Endothelial cell of umbilical vein (primary cell): ENCODE results near the gene BSND. TPM values are rescaled to one million over a fixed set of nuclear protein-coding genes. Genes with fewer than 3 reads are reported as not detected.

ENCODE experiments used
- BruUV-seq: library from RNA; stranded (reverse); fragments of 400-500 nt; replicated peaks from 2 replicates; lab custom pipeline; 2021; lab: Mats Ljungman, UMichigan
- CTCF ChIA-PET: fragments of 300-600, 350-600 bp; sonication (Branson Sonifier 250); formaldehyde crosslinking; loops from one replicate; lab custom pipeline; 2021; ENCODE audit warnings: antibody characterized with exemption, inconsistent platforms; lab: Charles Lee
- POLR2A ChIA-PET: fragments of 300-600, 350-600 bp; sonication (Branson Sonifier 250); formaldehyde crosslinking; loops from one replicate; lab custom pipeline; 2021; ENCODE audit warnings: antibody characterized with exemption, inconsistent platforms; lab: Charles Lee
- DNase-seq: peaks from one replicate; pipeline ENCODE4 v3.0.0-alpha.2; 2011; ENCODE audit warnings: low read depth, low spot score
- FAIRE-seq: peaks from 2 replicates; lab custom pipeline; 2011; peaks lifted over from hg19 to GRCh38; lab: Jason Lieb, UNC
- H2AFZ ChIP-seq: 2 replicates; pipeline ENCODE4 v1.6.0; 2012; ENCODE audit warnings: low read depth, low read length, control low read depth, inconsistent platforms
- H3K27ac ChIP-seq: 2 replicates; pipeline ENCODE4 v1.5.1; 2011; ENCODE audit warnings: low read depth, mild to moderate bottlenecking, control low read depth, low read length, moderate library complexity; ENCODE audit not compliant: insufficient read depth
- H3K27me3 ChIP-seq, 2 experiments: 2 replicates each; pipeline versions ENCODE4 v1.6.0 to v1.6.1; 2011; ENCODE audit warnings: low read length in 2 of 2, mixed read lengths in 1 of 2; ENCODE audit not compliant: control insufficient read depth in 2 of 2, insufficient read depth in 2 of 2
- H3K36me3 ChIP-seq, 2 experiments: 2 replicates in 1 of 2; 3 replicates in 1 of 2; pipeline ENCODE4 v1.5.1; 2011; ENCODE audit warnings: low read length in 2 of 2, mild to moderate bottlenecking in 1 of 2, moderate library complexity in 1 of 2; ENCODE audit not compliant: control insufficient read depth in 2 of 2, insufficient read depth in 2 of 2; ENCODE audit errors: extremely low read depth in 1 of 2
- H3K4me1 ChIP-seq: 3 replicates; pipeline ENCODE4 v1.5.1; 2011; ENCODE audit warnings: mild to moderate bottlenecking, low read length; ENCODE audit not compliant: control insufficient read depth, insufficient read depth; ENCODE audit errors: extremely low read depth
- H3K4me2 ChIP-seq: 2 replicates; pipeline ENCODE4 v1.6.1; 2011; ENCODE audit warnings: low read length, control low read depth, mixed read lengths; ENCODE audit not compliant: insufficient read depth
- H3K4me3 ChIP-seq, 3 experiments: fragments of 200-600 bp in 1 of 3; sonication (generic), shearing (Covaris generic) in 1 of 3; replicated peaks in 1 of 3; 2 replicates each; pipeline ENCODE4 v1.5.1; 2011 to 2016; ENCODE audit warnings: control low read depth in 3 of 3, low read length in 3 of 3, mild to moderate bottlenecking in 2 of 3, inconsistent platforms in 1 of 3, low read depth in 1 of 3, moderate library complexity in 1 of 3; ENCODE audit not compliant: insufficient read depth in 1 of 3
- H3K79me2 ChIP-seq: 2 replicates; pipeline ENCODE4 v1.6.0; 2012; ENCODE audit warnings: low read length, inconsistent platforms; ENCODE audit not compliant: control insufficient read depth, insufficient read depth
- H3K9ac ChIP-seq: replicated peaks from 2 replicates; pipeline ENCODE3; 2011; ENCODE audit warnings: low read length, control low read depth; ENCODE audit not compliant: insufficient read depth; ENCODE audit errors: extremely low read depth
- H3K9me1 ChIP-seq: replicated peaks from 3 replicates; pipeline ENCODE4 v1.6.0; 2011; ENCODE audit warnings: mild to moderate bottlenecking, low read length; ENCODE audit not compliant: control insufficient read depth, insufficient read depth; ENCODE audit errors: extremely low read depth
- H3K9me3 ChIP-seq: replicated peaks from 2 replicates; pipeline ENCODE4 v1.5.1; 2012; ENCODE audit warnings: low read length, inconsistent platforms; ENCODE audit not compliant: control insufficient read depth, insufficient read depth
- H4K20me1 ChIP-seq: replicated peaks from 2 replicates; pipeline ENCODE3; 2011; ENCODE audit warnings: mild to moderate bottlenecking, low read length; ENCODE audit not compliant: control insufficient read depth, insufficient read depth; ENCODE audit errors: extremely low read depth
- EZH2 ChIP-seq: IDR thresholded peaks from 2 replicates; pipeline ENCODE4 v1.6.1; 2012; ENCODE audit warnings: borderline replicate concordance, low read depth, mild to moderate bottlenecking, moderate library complexity, low read length, inconsistent platforms; ENCODE audit not compliant: severe bottlenecking
- FOS ChIP-seq: IDR thresholded peaks from 2 replicates; pipeline ENCODE4 v1.6.1; 2011; ENCODE audit warnings: mild to moderate bottlenecking, low read length, moderate library complexity, borderline replicate concordance; ENCODE audit not compliant: insufficient read depth
- GATA2 ChIP-seq: IDR thresholded peaks from 2 replicates; pipeline ENCODE4 v1.7.0; 2011; ENCODE audit warnings: low read depth, mild to moderate bottlenecking, moderate library complexity, mixed read lengths, low read length; ENCODE audit not compliant: insufficient read length, insufficient read depth
- JUN ChIP-seq: IDR thresholded peaks from 2 replicates; pipeline ENCODE4 v1.6.1; 2011; ENCODE audit warnings: borderline replicate concordance, low read depth; ENCODE audit not compliant: insufficient read length, insufficient read depth
- MYC ChIP-seq: IDR thresholded peaks from one replicate; pipeline ENCODE4 v1.6.1; 2011; ENCODE audit warnings: mild to moderate bottlenecking, low read depth, low read length
- POLR2A ChIP-seq: IDR thresholded peaks from 2 replicates; pipeline ENCODE4 v1.6.1; 2012; ENCODE audit warnings: low read depth, mild to moderate bottlenecking, control low read depth, low read length
- POLR2AphosphoS5 ChIP-seq: IDR thresholded peaks from 2 replicates; pipeline ENCODE4 v1.6.1; 2012; ENCODE audit warnings: low read depth, mild to moderate bottlenecking, control low read depth, low read length, moderate library complexity; ENCODE audit not compliant: insufficient read depth
- dilution Hi-C: fragments of 300-500 bp; cut with MboI; formaldehyde crosslinking; loops from one replicate; pipeline ENCODE4 v1.15.0; 2019; ENCODE audit warnings: low sequenced_read_pairs; ENCODE audit not compliant: extremely low pct_ligation_motif_present
- intact Hi-C: fragments of 100-400 bp; cut with micrococcal nuclease; formaldehyde crosslinking; loops from one replicate; pipeline ENCODE4 v1.10.0; 2022
- polyA plus RNA-seq, 4 experiments: library from polyadenylated mRNA; depleted of rRNA in 3 of 4; stranded (reverse) in 3 of 4; unstranded in 1 of 4; fragments of >200 nt; gene quantifications; 2 replicates each; pipeline versions ENCODE4 v1.2.1 to v1.2.3, GENCODE V29; 2011 to 2012; ENCODE audit warnings: missing spikeins in 1 of 4
- total RNA-seq: library from RNA; stranded (reverse); gene quantifications from 2 replicates; pipeline ENCODE4 v1.2.3, GENCODE V29; 2021
- TF ChIP-seq, protein P1 (sequence below): IDR thresholded peaks from 2 replicates; pipeline ENCODE4 v1.6.1; 2011; ENCODE audit not compliant: insufficient read depth, insufficient read length
- TF ChIP-seq, protein P2 (sequence below), 2 donors: IDR thresholded peaks; 1 replicate in 1 of 2; 2 replicates in 1 of 2; pipeline ENCODE4 v1.5.1; 2011; ENCODE audit warnings: low read length in 2 of 2, mild to moderate bottlenecking in 2 of 2, moderate library complexity in 2 of 2, control low read depth in 1 of 2, inconsistent platforms in 1 of 2, low read depth in 1 of 2; ENCODE audit not compliant: insufficient read depth in 1 of 2; ENCODE audit errors: extremely low read depth in 1 of 2

The BSND gene
- total and polyA plus RNA-seq, 2 donors (not counting 3 experiments of a cell fraction or from before 2014, with no cell fraction given), result not detected

DNA sequence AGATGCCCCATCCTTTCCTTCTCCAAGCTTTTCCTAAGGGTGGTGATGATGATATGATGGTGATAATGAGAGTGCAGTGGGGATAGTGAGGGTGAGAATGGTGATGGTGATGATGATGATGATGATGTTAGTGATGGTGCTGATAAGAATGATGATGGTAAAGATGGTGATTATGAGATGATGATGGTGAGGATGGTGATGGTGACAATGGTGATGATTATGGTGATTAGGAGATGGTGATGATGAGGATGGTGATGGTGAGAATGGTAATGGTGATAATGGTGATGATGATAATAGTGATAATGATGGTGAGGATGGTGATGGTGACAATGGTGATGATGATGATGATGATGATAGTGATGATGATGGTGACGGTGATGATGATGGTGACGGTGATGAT is 4.0 kb downstream of the BSND start:
- intact Hi-C loops, result no loop called here
- Histone ChIP-seq H3K9me3 (no peaks in the 10 kb centered on the region), H3K27ac (no peak overlapping the region), H3K27me3 (peaks cover 2 to 3% of the 10 kb centered on the region in 2 experiments), H4K20me1 (no peaks in the 10 kb centered on the region), H3K9me1 (no peaks in the 10 kb centered on the region), H3K36me3 (no peaks in the 10 kb centered on the region), H3K79me2 (no peaks in the 10 kb centered on the region), H2AFZ (no peak overlapping the region), H3K9ac (no peak overlapping the region), H3K4me3 (no peak overlapping the region), H3K4me1 (no peaks in the 10 kb centered on the region), H3K4me2 (no peak overlapping the region)
- no TSS peak for BruUV-seq
- TF ChIP-seq EZH2 (no peak), GATA2 (no peak), POLR2AphosphoS5 (no peak), JUN (no peak), POLR2A (no peak), MYC (no peak), FOS (no peak)
- TF ChIP-seq, protein P1, sequence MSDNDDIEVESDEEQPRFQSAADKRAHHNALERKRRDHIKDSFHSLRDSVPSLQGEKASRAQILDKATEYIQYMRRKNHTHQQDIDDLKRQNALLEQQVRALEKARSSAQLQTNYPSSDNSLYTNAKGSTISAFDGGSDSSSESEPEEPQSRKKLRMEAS, result no peak
- TF ChIP-seq, protein P2, sequence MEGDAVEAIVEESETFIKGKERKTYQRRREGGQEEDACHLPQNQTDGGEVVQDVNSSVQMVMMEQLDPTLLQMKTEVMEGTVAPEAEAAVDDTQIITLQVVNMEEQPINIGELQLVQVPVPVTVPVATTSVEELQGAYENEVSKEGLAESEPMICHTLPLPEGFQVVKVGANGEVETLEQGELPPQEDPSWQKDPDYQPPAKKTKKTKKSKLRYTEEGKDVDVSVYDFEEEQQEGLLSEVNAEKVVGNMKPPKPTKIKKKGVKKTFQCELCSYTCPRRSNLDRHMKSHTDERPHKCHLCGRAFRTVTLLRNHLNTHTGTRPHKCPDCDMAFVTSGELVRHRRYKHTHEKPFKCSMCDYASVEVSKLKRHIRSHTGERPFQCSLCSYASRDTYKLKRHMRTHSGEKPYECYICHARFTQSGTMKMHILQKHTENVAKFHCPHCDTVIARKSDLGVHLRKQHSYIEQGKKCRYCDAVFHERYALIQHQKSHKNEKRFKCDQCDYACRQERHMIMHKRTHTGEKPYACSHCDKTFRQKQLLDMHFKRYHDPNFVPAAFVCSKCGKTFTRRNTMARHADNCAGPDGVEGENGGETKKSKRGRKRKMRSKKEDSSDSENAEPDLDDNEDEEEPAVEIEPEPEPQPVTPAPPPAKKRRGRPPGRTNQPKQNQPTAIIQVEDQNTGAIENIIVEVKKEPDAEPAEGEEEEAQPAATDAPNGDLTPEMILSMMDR (IDR thresholded peaks at IDR 0.05; ENCODE audit: extremely low read depth in 1 of 2, insufficient read depth in 1 of 2, low read depth in 1 of 2, low read length in 2 of 2), result no peak
- ChIA-PET POLR2A (no interaction called here), CTCF (interaction anchor here (0.8 to 4.3 kb wide), 4 partner anchors 19 to 57 kb away, joined by 4 to 31 read pairs (median 14); no protein-coding TSS in a partner anchor)
- dilution Hi-C loops, result loop anchor here (10.0 kb wide), 1 partner anchor 68 kb away; no protein-coding TSS in a partner anchor
- DNase-seq (no peak), FAIRE-seq (no peak)
